ENCODE data around the gene COG8. TPM values are rescaled to one million over a fixed set of nuclear protein-coding genes. Genes with fewer than 3 reads are reported as not detected.

Gene COG8
- total RNA-seq, 2 experiments from 2014 or later: 31.5 to 32.9 TPM

DNA sequence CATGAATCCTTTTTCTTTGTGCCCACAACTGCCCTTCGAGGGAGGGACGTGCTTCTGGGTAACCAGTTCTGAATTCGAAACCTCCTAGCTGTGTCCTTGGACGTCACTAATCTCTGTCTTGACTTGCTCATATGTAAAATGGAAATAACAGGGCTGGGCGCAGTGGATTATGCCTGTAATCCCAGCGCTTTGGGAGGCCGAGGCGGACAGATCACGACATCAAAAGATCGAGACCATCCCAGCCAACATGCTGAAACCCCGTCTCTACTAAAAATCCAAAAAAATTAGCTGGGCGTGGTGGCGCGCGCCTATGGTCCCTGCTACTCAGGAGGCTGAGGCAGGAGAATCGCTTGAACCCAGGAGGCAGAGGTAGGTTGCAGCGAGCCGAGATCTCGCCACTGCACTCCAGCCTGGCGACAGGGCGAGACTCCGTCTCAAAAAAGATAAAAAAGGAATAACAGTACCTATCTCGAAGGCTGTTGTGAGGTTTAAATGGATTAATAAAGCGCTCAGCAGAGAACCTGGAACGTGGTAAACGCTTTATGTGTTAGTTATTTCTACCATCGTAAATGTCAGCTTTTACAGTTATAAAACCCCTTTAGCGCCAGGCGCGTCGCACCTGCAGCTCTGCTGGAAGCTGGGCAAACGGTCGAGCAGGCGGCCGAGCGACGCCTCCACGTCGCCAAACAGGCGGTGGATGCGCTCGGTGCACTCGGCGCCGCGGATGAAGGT, 641 bp downstream of the COG8 start:
- Mint-ChIP-seq H3K4me1 (peaks cover 53% of the 10 kb centered on the region), H3K36me3 (ENCODE audit: low read depth) (peaks cover 45% of the 10 kb centered on the region), H3K27me3 (no peaks in the 10 kb centered on the region), H3K9me3 (no peaks in the 10 kb centered on the region), H3K27ac (peak overlapping the region; percentile 99), H3K4me3 (peak overlapping the region; percentile 99)
- no peak for DNase-seq
- ChIA-PET POLR2A (interaction anchor here (0.7 kb wide), 1 partner anchor 8 kb away, joined by 6 read pairs; no protein-coding TSS in a partner anchor), CTCF (interaction anchor here (0.6 to 1.7 kb wide), 9 partner anchors 9 to 1155 kb away, joined by 3 to 10 read pairs (median 3); partner anchors contain the start of genes PDF and VPS4A)

- no peaks in the 10 kb centered on the region for H3K27me3 Mint-ChIP-seq
- DNase-seq: no peak
- POLR2A ChIA-PET: no interaction called here
- CTCF ChIA-PET: interaction anchor here (1.6 kb wide), 2 partner anchors 10 to 24 kb away, joined by 3 to 4 read pairs; partner anchors contain the start of gene VPS4A
- H3K27ac Mint-ChIP-seq: no peak overlapping the region
- no peak overlapping the region for H3K4me3 Mint-ChIP-seq
- H3K36me3 Mint-ChIP-seq (ENCODE audit: low read depth): peaks cover 36% of the 10 kb centered on the region
- peaks cover 37% of the 10 kb centered on the region for H3K4me1 Mint-ChIP-seq
- H3K9me3 Mint-ChIP-seq: no peaks in the 10 kb centered on the region
These were observed 4.7 kb downstream of the COG8 start for GRCh38 chr16:69334696-69335095.

DNA sequence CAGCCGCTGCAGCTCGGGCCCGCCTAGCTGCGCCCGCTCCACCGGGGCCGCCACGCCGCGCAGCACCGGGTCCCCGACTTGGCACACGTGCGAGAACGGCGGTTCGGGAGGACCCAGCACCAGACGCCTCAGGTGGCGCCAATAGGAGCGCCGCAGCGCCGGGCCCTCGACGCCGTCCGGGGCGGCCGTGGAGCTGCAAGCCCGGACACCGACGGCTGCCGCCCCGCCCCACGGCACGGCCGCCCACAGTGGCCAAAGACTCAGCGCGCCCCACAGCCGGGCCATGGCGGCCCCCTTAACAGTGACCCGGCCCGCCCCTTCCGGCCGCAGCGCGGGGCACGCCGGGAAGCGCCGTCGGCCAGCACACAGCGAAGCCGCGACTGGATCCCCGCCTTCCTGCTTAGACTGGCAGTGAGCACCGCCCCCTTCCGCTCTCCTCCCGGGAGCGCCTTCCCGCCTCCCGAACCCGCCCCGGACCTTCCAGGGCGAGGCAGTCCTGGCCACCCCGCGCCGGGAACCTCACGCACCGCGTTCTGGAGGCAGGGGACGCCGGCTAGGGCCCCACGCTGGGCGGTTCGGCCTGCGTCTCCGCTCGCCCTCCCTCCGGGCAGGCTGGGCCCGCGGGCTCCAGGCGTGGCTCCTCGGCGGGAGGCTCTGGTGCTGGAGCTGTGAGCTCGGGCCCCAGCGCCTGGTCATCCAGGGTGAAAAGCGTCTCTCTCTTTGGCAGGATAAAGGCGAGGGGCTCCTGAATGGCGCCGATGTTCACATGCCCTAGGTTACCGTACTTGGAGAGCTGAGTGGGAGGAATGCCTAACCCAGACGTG, 8.9 kb downstream of the COG8 start, which contains the start of gene PDF:
PDF (minus strand) TSS at position 303 of the 824 bp plus-strand sequence; CDS start at position 285, 18 bp downstream.
- Mint-ChIP-seq H3K4me3 (peak within 1 kb of the TSS; percentile 78), H3K9me3 (no peaks in the 10 kb centered on the region), H3K27ac (peak within 1 kb of the TSS; percentile 73), H3K4me1 (peaks cover 48% of the 10 kb centered on the region), H3K36me3 (ENCODE audit: low read depth) (peaks cover 52% of the 10 kb centered on the region), H3K27me3 (no peaks in the 10 kb centered on the region)
- CTCF ChIA-PET: interaction anchor here (0.5 to 3.5 kb wide), 7 partner anchors 8 to 424 kb away, joined by 3 to 12 read pairs (median 4); partner anchors contain the start of genes NIP7 and NOB1
- peak; percentile 87 for DNase-seq
- POLR2A ChIA-PET: interaction anchor here (0.6 kb wide), 3 partner anchors 8 to 300 kb away, joined by 4 to 6 read pairs (median 6); no protein-coding TSS in a partner anchor

DNA sequence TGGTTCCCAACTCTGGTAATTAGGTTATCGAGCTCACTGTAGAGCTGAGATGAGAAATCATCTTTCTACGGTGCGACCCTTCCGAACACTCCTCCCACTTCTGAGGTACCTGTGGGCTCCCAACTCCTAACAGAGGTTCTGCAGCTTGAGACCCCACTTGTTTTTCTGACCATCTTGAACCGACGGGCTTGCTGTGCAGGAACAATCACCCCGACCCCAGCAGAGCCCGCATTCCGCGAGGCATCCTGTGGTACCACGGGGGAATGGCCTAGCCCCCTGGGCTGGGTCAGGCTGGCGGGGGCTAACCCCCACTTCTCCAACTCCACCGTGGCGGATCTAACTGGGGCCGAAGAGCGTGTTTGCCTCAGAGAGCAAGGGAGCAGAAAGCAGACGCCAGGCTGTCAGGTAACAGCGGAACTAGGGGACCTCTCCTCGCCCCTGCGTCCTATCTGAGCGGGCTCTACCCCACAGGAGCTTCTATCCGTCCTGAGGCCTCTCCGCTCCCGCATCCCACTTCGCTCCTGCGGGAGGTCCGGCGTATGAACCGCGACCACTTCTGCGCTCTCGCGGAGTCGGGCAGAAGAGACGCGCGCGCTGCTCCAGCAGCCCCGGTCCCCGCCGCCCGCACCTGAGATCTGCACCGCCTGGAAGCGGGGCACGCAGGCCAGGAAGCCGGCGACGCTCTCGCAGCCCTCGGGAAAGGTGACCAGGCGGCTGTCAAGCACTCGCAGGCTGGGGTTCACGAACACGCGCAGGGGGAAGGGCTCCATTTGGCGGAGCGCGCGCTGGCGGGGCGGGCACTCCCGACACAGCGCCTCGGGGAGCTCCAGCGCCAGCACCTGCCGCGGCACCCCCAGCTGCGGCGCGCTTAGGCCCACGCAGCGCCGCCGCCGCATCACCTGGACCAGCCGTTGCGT, 9.7 kb downstream of the COG8 start:
- Mint-ChIP-seq H3K4me3 (peak overlapping the region; percentile 78), H3K36me3 (ENCODE audit: low read depth) (peaks cover 51% of the 10 kb centered on the region), H3K27me3 (no peaks in the 10 kb centered on the region), H3K4me1 (peaks cover 48% of the 10 kb centered on the region), H3K9me3 (no peaks in the 10 kb centered on the region), H3K27ac (peak overlapping the region; percentile 72)
- peak; percentile 55 for DNase-seq
- POLR2A ChIA-PET: interaction anchor here (0.6 kb wide), 1 partner anchor 215 kb away, joined by 6 read pairs; no protein-coding TSS in a partner anchor
- CTCF ChIA-PET: interaction anchor here (0.7 to 3.5 kb wide), 8 partner anchors 9 to 425 kb away, joined by 3 to 12 read pairs (median 4); partner anchors contain the start of genes NIP7 and NOB1

DNA sequence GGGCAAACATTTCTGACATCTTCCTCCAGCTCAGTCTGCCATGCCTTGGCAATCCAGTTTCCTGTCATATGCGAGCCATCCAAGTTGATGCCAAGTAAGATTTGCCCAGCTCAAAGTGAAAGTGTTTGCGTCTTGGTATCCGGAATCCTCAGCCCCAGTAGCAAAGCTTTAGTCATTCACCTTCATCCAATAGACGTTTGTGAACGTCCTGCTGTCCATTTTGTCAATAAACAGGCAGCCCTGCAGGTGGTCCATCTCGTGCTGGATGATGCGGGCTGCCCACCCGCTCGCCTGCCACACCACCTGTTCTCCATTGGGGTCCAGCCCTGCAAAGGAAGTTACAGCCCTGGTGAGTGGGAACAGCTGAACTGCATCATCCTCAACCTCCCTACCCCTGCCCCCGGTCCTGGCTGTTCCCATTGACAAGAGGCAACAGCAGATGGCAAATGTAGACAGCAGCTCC, 10.5 kb downstream of the COG8 start:
- no peak for DNase-seq
- POLR2A ChIA-PET: no interaction called here
- peaks cover 44% of the 10 kb centered on the region for H3K4me1 Mint-ChIP-seq
- peak overlapping the region; percentile 72 for H3K27ac Mint-ChIP-seq
- peaks cover 49% of the 10 kb centered on the region for H3K36me3 Mint-ChIP-seq (ENCODE audit: low read depth)
- H3K9me3 Mint-ChIP-seq: no peaks in the 10 kb centered on the region
- CTCF ChIA-PET: interaction anchor here (0.6 to 3.5 kb wide), 10 partner anchors 9 to 126 kb away, joined by 3 to 12 read pairs (median 4); partner anchors contain the start of gene NIP7
- H3K4me3 Mint-ChIP-seq: peak overlapping the region; percentile 78
- H3K27me3 Mint-ChIP-seq: no peaks in the 10 kb centered on the region

DNA sequence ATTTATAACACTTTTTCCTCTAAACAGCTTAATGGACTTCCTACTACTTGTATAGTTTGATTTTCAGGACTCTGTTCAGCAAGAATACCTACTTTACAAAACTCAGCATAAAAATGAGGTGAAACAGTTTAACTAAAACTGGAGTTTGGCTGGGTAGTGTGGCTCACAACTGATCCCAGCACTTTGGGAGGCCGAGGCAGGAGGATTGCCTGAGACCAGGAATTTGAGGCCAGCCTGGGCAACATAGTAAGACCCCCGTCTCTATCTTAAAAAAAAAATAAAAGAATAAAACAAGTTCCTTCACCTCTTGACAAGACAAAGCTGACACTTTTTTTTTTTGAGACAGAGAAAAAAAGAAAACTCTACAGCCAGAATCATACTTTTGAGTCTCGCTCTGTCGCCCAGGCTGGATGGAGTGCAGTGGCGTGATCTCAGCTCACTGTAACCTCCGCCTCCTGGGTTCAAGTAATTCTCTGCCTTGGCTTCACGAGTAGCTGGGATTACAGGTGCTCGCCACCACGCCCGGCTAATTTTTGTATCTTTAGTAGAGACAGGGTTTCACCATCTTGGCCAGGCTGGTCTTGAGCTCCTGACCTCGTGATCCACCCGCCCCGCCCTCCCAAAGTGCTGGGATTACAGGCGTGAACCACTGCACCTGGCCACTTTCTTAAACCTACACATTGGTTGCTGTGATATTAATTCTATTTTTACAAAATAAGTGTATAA, 11.6 kb downstream of the COG8 start:
- Mint-ChIP-seq H3K36me3 (ENCODE audit: low read depth) (peaks cover 51% of the 10 kb centered on the region), H3K9me3 (no peaks in the 10 kb centered on the region)
- POLR2A ChIA-PET: no interaction called here

GRCh38 chr16:69326172-69326873, 13.0 kb downstream of the COG8 start:
- CTCF ChIA-PET: interaction anchor here (0.6 to 1.5 kb wide), 7 partner anchors 10 to 58 kb away, joined by 3 to 6 read pairs (median 3); no protein-coding TSS in a partner anchor
- Mint-ChIP-seq H3K4me3 (no peak overlapping the region), H3K36me3 (ENCODE audit: low read depth) (peaks cover 54% of the 10 kb centered on the region), H3K9me3 (no peaks in the 10 kb centered on the region), H3K27ac (peak overlapping the region; percentile 43), H3K27me3 (no peaks in the 10 kb centered on the region), H3K4me1 (peaks cover 39% of the 10 kb centered on the region)
- POLR2A ChIA-PET: interaction anchor here (0.6 kb wide), 2 partner anchors 35 to 138 kb away, joined by 3 read pairs; no protein-coding TSS in a partner anchor
- no peak for DNase-seq

More for the DNA sequence above, 11.6 kb downstream of the COG8 start:
- peak overlapping the region; percentile 10 for H3K4me3 Mint-ChIP-seq
- H3K27me3 Mint-ChIP-seq: no peaks in the 10 kb centered on the region
- no peak overlapping the region for H3K27ac Mint-ChIP-seq
- CTCF ChIA-PET: interaction anchor here (0.9 to 3.5 kb wide), 6 partner anchors 11 to 70 kb away, joined by 3 to 12 read pairs (median 4); partner anchors contain the start of gene NIP7
- no peak for DNase-seq
- peaks cover 42% of the 10 kb centered on the region for H3K4me1 Mint-ChIP-seq

DNA sequence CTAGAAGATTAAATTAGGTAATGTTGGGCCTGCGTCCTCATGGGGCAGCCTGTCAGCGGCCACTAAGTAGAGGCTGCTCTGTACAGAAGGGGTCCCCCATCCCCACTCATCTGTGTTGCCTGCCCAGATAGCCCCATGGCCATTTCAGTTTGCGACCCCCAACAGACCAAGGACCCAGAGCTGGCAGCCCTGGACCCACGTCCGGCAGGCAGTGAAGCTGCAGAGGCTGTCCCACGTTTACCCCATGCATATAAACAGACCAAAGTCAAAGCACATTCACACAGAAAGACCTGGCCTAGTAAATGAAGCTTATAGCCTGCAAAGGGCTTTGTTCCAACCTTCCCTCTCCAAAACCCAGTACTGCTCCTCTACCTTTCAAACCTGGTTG, 13.6 kb downstream of the COG8 start:
- no peaks in the 10 kb centered on the region for H3K27me3 Mint-ChIP-seq
- no peak for DNase-seq
- H3K4me1 Mint-ChIP-seq: peaks cover 35% of the 10 kb centered on the region
- POLR2A ChIA-PET: interaction anchor here (0.6 kb wide), 1 partner anchor 138 kb away, joined by 3 read pairs; no protein-coding TSS in a partner anchor
- CTCF ChIA-PET: interaction anchor here (1.1 to 1.5 kb wide), 4 partner anchors 9 to 15 kb away, joined by 3 to 6 read pairs (median 4); no protein-coding TSS in a partner anchor
- peaks cover 59% of the 10 kb centered on the region for H3K36me3 Mint-ChIP-seq (ENCODE audit: low read depth)
- H3K9me3 Mint-ChIP-seq: no peaks in the 10 kb centered on the region
- H3K4me3 Mint-ChIP-seq: no peak overlapping the region
- no peak overlapping the region for H3K27ac Mint-ChIP-seq

DNA sequence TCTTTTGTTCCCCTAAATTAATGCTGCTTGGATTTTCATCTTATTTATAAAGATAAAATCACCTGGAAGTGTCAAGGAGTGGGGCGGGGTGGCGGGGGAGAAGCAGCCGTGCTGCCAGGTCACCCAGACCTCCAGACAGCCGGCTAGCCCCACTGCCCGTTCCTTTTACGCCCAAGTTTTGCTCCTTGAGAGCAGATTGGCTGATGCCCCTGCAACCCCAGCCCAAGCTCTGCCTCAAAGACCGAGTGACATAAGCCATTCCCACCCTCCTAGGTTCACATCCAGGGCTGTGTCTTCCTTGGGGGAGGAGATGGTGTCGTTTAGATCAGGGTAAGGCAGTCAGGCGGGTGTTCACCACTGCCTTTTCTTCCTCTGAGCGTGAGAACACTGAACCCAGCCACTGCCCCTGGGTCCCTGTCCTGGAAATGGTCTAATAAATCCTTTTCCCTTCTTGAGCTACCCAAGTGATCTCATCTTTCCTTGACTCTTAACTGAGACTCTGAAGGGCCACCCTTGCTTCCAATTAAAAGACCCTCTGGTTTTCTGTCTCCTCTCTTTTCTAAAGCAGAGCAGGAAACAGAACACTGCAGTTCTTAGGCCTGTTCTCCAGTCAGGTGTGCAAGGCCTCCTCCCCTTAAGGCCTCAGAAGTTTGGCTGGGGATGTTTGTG, 14.6 kb downstream of the COG8 start:
- Mint-ChIP-seq H3K36me3 (ENCODE audit: low read depth) (peaks cover 63% of the 10 kb centered on the region), H3K27ac (peak overlapping the region; percentile 31), H3K27me3 (no peaks in the 10 kb centered on the region), H3K9me3 (no peaks in the 10 kb centered on the region), H3K4me3 (no peak overlapping the region), H3K4me1 (peaks cover 35% of the 10 kb centered on the region)
- POLR2A ChIA-PET: no interaction called here
- CTCF ChIA-PET: interaction anchor here (0.6 to 1.3 kb wide), 4 partner anchors 9 to 634 kb away, joined by 3 to 5 read pairs (median 4); no protein-coding TSS in a partner anchor
- DNase-seq: no peak

DNA sequence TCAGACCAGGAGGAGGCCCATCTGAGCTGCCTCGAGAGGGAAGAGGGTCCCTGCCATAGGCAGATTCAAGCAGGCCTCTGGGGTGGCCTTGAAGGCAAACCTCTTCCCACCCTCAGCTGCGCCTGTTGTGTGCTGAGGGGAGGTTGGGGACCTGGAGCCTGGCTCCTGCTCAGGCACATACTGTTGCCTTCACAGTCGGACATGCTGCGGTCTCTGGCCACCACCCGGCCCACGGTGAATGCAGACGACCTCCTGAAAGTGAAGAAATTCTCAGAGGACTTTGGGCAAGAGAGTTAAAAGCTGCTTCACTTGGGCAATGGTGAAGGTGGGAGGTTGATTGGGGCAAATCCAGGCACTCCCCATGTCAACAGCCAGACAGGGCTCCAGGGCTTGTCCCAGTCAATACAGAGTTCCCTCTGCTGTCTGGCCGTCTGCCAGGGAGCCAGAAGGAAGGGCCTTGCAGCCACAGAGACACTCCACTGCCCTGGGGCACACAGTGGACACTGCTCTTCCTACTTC, 15.3 kb downstream of the COG8 start:
- CTCF ChIA-PET: interaction anchor here (0.7 to 1.3 kb wide), 3 partner anchors 10 to 401 kb away, joined by 3 to 4 read pairs (median 4); no protein-coding TSS in a partner anchor
- peaks cover 63% of the 10 kb centered on the region for H3K36me3 Mint-ChIP-seq (ENCODE audit: low read depth)
- H3K4me3 Mint-ChIP-seq: no peak overlapping the region
- no peaks in the 10 kb centered on the region for H3K27me3 Mint-ChIP-seq
- peaks cover 29% of the 10 kb centered on the region for H3K4me1 Mint-ChIP-seq
- H3K27ac Mint-ChIP-seq: no peak overlapping the region
- POLR2A ChIA-PET: no interaction called here
- no peak for DNase-seq
- H3K9me3 Mint-ChIP-seq: no peaks in the 10 kb centered on the region
